ENCODE data around the gene CFLAR.
"Not testable (repeated sequence)": the region's sequence is repeated elsewhere in the genome, so short reads cannot be mapped to it uniquely, and the experiment has no call there.

Gene CFLAR

DNA sequence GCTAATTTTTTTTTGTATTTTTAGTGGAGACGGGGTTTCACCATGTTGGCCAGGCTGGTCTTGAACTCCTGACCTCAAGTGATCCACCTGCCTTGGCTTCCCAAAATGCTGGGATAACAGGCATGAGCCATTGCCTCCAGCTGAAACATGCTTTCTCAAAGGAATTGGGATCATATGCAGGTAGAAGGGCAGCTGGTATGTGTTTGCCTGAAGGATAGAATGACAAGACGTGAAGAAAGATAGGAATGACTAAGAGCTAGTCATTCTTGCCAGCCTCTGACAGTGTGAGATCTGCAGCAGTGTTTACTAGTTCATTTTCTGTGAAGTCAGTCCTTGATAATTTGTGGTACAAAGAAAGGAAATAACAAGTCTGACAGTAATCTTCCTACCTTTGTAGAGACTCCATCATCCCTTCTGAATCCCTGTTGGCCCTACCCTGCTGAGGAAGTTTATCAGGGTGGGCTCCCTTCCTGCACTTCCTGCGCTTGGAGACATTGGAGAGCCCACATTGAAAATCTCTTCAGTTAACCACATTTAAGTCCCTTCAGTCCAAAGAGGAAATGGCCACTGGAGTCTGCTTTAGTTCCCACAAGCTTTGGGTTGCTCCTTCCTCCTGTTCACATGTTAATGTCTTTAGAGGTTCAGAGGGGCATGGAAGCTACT lies 14.7 kb downstream of the CFLAR start:
- Histone ChIP-seq H3K4me3 (ENCODE audit: low read depth in 1 of 5, low read length in 5 of 5) (peak overlapping the region in 3 of 5 donors; percentile 2 to 46 (median 43)), H3K36me3 (ENCODE audit: control insufficient read depth in 5 of 5, insufficient read depth in 5 of 5, low read length in 5 of 5) (peaks cover 7 to 27% (median 16%) of the 10 kb centered on the region in 5 donors), H3K9ac (ENCODE audit: low read length in 5 of 5) (peak overlapping the region in 4 of 5 donors; percentile 8 to 79 (median 36)), H3K9me3 (ENCODE audit: control insufficient read depth in 5 of 5, low read length in 5 of 5) (no peaks in the 10 kb centered on the region), H3K27me3 (ENCODE audit: control insufficient read depth in 5 of 5, insufficient read depth in 4 of 5, low read length in 5 of 5) (no peaks in the 10 kb centered on the region), H3K27ac (ENCODE audit: low read depth, low read length) (peak overlapping the region; percentile 100), H3K4me1 (ENCODE audit: control insufficient read depth in 5 of 5, insufficient read depth in 5 of 5, low read length in 5 of 5) (peaks cover 27 to 80% (median 75%) of the 10 kb centered on the region in 5 donors)

DNA sequence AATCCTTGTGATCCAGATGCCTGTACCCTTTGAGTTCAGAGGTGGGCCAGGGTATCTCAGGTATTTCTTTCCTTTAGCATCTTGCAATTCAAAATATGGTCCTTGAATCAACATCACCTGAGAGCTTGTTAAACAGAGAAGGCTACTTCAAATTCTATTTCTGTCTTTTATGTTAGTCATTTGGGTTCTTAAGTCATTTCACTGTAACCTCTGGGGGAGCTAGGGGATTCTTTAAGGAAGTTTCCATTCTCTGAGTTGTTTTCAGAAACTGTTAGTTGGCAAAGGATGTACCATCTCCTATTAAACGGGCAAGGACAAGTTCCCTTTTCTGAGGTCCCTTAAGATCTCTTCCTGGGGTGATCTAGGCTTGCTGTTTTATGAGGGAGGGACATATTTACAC lies 16.6 kb downstream of the CFLAR start:
- Histone ChIP-seq H3K36me3 (ENCODE audit: control insufficient read depth in 5 of 5, insufficient read depth in 5 of 5, low read length in 5 of 5) (peaks cover 16 to 45% (median 35%) of the 10 kb centered on the region in 5 donors), H3K9ac (ENCODE audit: low read length in 5 of 5) (peak overlapping the region in 1 of 5 donors; percentile 1), H3K4me1 (ENCODE audit: control insufficient read depth in 5 of 5, insufficient read depth in 5 of 5, low read length in 5 of 5) (peaks cover 16 to 77% (median 66%) of the 10 kb centered on the region in 5 donors), H3K9me3 (ENCODE audit: control insufficient read depth in 5 of 5, low read length in 5 of 5) (no peaks in the 10 kb centered on the region), H3K27me3 (ENCODE audit: control insufficient read depth in 5 of 5, insufficient read depth in 4 of 5, low read length in 5 of 5) (no peaks in the 10 kb centered on the region), H3K27ac (ENCODE audit: low read depth, low read length) (peak overlapping the region; percentile 85), H3K4me3 (ENCODE audit: low read depth in 1 of 5, low read length in 5 of 5) (peak overlapping the region in 2 of 5 donors; percentile 12)

DNA sequence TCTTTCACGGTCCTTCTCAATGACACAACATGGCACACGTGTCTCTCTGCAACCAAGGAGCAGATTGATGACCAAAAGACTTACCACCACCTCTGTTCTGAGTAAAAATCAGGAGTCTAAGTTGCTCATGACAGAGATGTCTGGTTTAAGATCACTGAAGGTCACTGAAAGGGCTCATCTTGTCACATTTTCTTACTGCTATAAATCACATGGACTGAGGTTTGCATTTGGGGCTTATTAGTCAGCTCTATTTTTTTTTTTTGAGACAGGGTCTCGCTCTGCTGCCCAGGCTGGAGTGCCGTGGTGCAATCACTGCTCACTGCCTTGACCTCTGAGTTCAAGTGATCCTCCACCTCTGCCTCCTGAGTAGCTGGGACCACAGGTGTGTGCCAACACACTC lies 19.4 kb downstream of the CFLAR start:
- Histone ChIP-seq H3K9me3 (ENCODE audit: control insufficient read depth in 5 of 5, low read length in 5 of 5) (no peaks in the 10 kb centered on the region), H3K36me3 (ENCODE audit: control insufficient read depth in 5 of 5, insufficient read depth in 5 of 5, low read length in 5 of 5) (peaks cover 20 to 68% (median 51%) of the 10 kb centered on the region in 5 donors), H3K4me1 (ENCODE audit: control insufficient read depth in 5 of 5, insufficient read depth in 5 of 5, low read length in 5 of 5) (peaks cover 12 to 57% (median 42%) of the 10 kb centered on the region in 5 donors), H3K4me3 (ENCODE audit: low read depth in 1 of 5, low read length in 5 of 5) (no peak overlapping the region), H3K27ac (ENCODE audit: low read depth, low read length) (peak overlapping the region; percentile 73), H3K27me3 (ENCODE audit: control insufficient read depth in 5 of 5, insufficient read depth in 4 of 5, low read length in 5 of 5) (no peaks in the 10 kb centered on the region), H3K9ac (ENCODE audit: low read length in 5 of 5) (no peak overlapping the region)

DNA sequence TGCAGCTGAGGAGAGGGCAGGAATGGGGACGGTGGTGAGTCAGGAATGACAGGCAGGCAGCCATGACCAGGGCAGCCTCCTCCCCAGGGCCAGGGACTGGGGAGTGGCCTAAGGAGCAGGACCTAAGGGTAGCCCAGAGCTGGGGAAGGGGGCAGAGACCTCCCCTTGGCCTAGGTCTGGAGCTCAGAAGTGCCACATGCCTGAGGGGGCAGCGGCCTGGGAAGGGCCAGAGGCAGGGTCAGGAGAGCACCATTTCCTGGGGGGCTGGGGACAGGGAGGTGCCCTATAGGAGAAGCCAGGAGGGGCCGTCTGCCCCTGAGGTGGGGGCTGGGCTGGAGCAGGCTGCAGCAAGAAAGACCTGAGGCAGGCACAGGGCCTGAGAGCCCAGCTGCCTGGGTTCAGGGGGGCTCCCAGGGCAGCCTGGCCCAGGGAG lies 20.9 kb downstream of the CFLAR start:
- Histone ChIP-seq H3K27me3 (ENCODE audit: control insufficient read depth in 5 of 5, insufficient read depth in 4 of 5, low read length in 5 of 5) (no peaks in the 10 kb centered on the region), H3K9ac (ENCODE audit: low read length in 5 of 5) (peak overlapping the region in 1 of 5 donors; percentile 2), H3K4me1 (ENCODE audit: control insufficient read depth in 5 of 5, insufficient read depth in 5 of 5, low read length in 5 of 5) (peaks cover 6 to 42% (median 27%) of the 10 kb centered on the region in 5 donors), H3K4me3 (ENCODE audit: low read depth in 1 of 5, low read length in 5 of 5) (peak overlapping the region in 1 of 5 donors; percentile 16), H3K36me3 (ENCODE audit: control insufficient read depth in 5 of 5, insufficient read depth in 5 of 5, low read length in 5 of 5) (peaks cover 30 to 77% (median 52%) of the 10 kb centered on the region in 5 donors), H3K9me3 (ENCODE audit: control insufficient read depth in 5 of 5, low read length in 5 of 5) (no peaks in the 10 kb centered on the region), H3K27ac (ENCODE audit: low read depth, low read length) (peak overlapping the region; percentile 73)

DNA sequence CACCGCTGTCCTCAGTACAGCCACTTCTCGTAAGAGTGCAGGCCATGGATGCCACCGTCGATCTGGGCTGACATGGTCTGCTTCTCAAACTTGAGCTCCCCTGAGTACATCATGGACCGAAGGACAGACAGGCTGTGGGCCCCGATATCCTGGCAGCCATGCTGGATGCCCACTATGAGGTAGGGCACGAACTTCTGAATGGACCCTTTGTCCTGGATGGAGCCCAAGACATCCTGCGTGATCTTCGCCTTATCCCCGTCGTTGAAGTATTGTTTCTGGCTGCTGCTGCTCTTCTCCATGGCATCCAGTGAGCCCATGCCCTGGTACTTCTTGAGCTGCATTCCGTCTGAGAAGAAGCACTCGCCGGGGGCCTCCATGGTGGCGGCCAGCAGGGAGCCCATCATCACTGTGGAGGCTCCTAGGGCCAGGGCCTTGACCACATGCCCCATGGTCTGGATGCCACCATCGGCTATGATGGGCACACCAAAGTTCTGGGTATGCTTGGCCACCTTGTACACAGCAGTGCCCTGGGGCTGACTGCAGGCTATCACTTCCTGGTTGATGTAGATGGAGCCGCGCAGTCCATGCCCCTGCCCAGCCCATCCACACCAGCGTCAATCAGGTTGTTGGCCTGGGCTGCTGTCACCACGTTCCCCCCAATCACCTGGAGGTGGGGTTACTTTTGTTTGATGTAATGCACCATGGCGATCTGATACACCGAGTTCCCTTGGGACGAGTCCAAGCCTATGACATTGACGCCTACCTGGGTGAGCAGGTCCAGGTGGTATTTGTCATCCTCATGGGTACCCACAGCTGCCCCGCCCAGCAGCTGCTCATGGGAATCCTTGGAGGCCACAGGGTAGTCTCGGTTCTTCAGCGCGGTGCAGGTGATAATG lies 21.8 kb downstream of the CFLAR start:
- peaks cover 6 to 34% (median 20%) of the 10 kb centered on the region in 5 donors for H3K4me1 ChIP-seq (ENCODE audit: control insufficient read depth in 5 of 5, insufficient read depth in 5 of 5, low read length in 5 of 5)
- H3K4me3 ChIP-seq (ENCODE audit: low read depth in 1 of 5, low read length in 5 of 5), result no peak overlapping the region
- H3K9me3 ChIP-seq (ENCODE audit: control insufficient read depth in 5 of 5, low read length in 5 of 5), result no peaks in the 10 kb centered on the region
- peaks cover 32 to 78% (median 56%) of the 10 kb centered on the region in 5 donors for H3K36me3 ChIP-seq (ENCODE audit: control insufficient read depth in 5 of 5, insufficient read depth in 5 of 5, low read length in 5 of 5)
- H3K9ac ChIP-seq (ENCODE audit: low read length in 5 of 5), result no peak overlapping the region
- H3K27me3 ChIP-seq (ENCODE audit: control insufficient read depth in 5 of 5, insufficient read depth in 4 of 5, low read length in 5 of 5), result no peaks in the 10 kb centered on the region
- H3K27ac ChIP-seq (ENCODE audit: low read depth, low read length), result peak overlapping the region; percentile 73

DNA sequence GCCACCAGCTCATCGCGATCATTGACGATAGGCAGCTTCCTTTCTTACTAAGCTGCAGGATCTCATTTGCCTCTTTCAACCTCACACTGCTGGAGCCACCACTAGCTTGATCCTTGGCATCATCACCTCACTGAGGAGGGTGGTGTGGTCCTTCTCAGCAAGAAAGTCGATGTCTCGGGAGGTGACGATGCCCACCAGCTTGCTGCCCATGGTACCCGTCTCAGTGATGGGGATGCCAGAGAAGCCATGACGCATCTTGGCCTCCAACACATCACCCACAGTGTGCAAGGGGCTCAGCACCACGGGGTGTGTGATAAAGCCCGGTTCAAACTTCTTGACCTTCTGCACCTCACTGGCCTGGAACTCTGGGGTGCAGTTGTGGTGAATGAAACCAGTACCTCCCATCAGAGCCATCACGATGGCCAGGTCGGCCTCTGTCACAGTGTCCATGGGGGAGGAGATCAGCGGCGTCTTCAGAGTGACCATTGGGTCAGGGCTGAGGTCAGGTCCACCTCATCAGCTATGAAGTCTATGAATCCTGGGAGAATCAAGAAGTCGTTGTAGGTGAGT lies 22.5 kb downstream of the CFLAR start:
- Histone ChIP-seq H3K9me3 (ENCODE audit: control insufficient read depth in 5 of 5, low read length in 5 of 5) (no peaks in the 10 kb centered on the region), H3K4me3 (ENCODE audit: low read depth in 1 of 5, low read length in 5 of 5) (no peak overlapping the region), H3K4me1 (ENCODE audit: control insufficient read depth in 5 of 5, insufficient read depth in 5 of 5, low read length in 5 of 5) (peaks cover 3 to 27% (median 14%) of the 10 kb centered on the region in 5 donors), H3K9ac (ENCODE audit: low read length in 5 of 5) (no peak overlapping the region), H3K27ac (ENCODE audit: low read depth, low read length) (no peak overlapping the region), H3K36me3 (ENCODE audit: control insufficient read depth in 5 of 5, insufficient read depth in 5 of 5, low read length in 5 of 5) (peaks cover 26 to 78% (median 54%) of the 10 kb centered on the region in 5 donors), H3K27me3 (ENCODE audit: control insufficient read depth in 5 of 5, insufficient read depth in 4 of 5, low read length in 5 of 5) (no peaks in the 10 kb centered on the region)

DNA sequence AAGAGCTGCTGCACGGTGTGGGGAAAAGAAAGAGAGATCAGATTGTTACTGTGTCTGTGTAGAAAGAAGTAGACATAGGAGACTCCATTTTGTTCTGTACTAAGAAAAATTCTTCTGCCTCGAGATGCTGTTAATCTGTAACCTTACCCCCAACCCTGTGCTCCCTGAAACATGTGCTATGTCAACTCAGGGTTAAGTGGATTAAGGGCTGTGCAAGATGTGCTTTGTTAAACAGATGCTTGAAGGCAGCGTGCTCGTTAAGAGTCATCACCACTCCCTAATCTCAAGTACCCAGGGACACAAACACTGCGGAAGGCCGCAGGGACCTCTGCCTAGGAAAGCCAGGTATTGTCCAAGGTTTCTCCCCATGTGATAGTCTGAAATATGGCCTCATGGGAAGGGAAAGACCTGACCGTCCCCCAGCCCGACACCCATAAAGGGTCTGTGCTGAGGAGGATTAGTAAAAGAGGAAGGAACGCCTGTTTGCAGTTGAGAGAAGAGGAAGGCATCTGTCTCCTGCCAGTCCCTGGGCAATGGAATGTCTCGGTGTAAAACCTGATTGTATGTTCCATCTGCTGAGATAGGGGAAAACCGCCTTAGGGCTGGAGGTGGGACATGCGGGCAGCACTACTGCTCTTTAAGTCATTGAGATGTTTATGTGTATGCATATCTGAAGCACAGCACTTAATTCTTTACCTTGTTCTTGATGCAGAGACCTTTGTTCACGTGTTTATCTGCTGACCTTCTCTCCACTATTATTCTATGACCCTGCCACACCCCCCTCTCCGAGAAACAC lies 23.2 kb downstream of the CFLAR start:
- peaks cover 29 to 85% (median 58%) of the 10 kb centered on the region in 5 donors for H3K36me3 ChIP-seq (ENCODE audit: control insufficient read depth in 5 of 5, insufficient read depth in 5 of 5, low read length in 5 of 5)
- H3K9ac ChIP-seq (ENCODE audit: low read length in 5 of 5); H3K4me3 ChIP-seq (ENCODE audit: low read depth in 1 of 5, low read length in 5 of 5); H3K9me3 ChIP-seq (ENCODE audit: control insufficient read depth in 5 of 5, low read length in 5 of 5); H3K27me3 ChIP-seq (ENCODE audit: control insufficient read depth in 5 of 5, insufficient read depth in 4 of 5, low read length in 5 of 5); H3K27ac ChIP-seq (ENCODE audit: low read depth, low read length): not testable (repeated sequence)
- H3K4me1 ChIP-seq (ENCODE audit: control insufficient read depth in 5 of 5, insufficient read depth in 5 of 5, low read length in 5 of 5), result peaks cover 3 to 27% (median 14%) of the 10 kb centered on the region in 5 donors

DNA sequence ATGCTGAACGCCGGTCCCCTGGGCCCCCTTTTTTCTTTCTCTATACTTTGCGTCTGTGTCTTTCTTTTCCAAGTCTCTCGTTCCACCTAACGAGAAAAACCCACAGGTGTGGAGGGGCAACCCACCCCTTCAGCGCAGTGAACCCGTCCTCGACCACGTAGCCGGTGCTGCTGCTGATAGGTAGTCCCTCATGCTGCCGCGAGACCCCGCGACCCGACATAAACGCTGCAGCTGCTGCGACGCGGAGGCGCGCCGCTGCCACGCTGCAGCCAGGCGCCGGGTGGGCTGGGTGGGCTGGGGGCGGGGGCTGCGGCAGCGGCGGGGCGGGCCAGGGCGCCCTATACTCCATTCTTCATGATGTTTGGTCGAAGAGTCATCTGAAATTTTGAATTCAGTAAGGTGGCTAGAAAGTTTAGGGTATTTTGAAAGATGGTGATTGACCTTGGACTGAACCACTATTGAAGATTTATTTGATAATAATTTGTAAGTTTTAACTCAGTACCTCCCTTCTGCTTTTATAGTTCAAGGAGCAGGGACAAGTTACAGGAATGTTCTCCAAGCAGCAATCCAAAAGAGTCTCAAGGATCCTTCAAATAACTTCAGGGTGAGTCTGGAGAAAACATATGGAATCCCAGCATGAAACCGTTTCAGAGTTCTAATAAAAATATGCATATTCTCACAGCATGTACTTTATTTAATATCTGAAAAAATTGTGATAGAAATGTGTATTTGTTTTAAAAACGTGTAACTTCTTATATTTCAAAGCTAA lies 24.1 kb downstream of the CFLAR start:
- Histone ChIP-seq H3K4me1 (ENCODE audit: control insufficient read depth in 5 of 5, insufficient read depth in 5 of 5, low read length in 5 of 5) (peaks cover 3 to 23% (median 14%) of the 10 kb centered on the region in 5 donors), H3K9me3 (ENCODE audit: control insufficient read depth in 5 of 5, low read length in 5 of 5) (no peaks in the 10 kb centered on the region), H3K27me3 (ENCODE audit: control insufficient read depth in 5 of 5, insufficient read depth in 4 of 5, low read length in 5 of 5) (no peaks in the 10 kb centered on the region), H3K4me3 (ENCODE audit: low read depth in 1 of 5, low read length in 5 of 5) (no peak overlapping the region), H3K27ac (ENCODE audit: low read depth, low read length) (no peak overlapping the region), H3K9ac (ENCODE audit: low read length in 5 of 5) (no peak overlapping the region), H3K36me3 (ENCODE audit: control insufficient read depth in 5 of 5, insufficient read depth in 5 of 5, low read length in 5 of 5) (peaks cover 33 to 91% (median 64%) of the 10 kb centered on the region in 5 donors)
